Hair follicular keratinocyte (primary cell): ENCODE data around the gene RNF10. TPM values are rescaled to one million over a fixed set of nuclear protein-coding genes. Genes with fewer than 3 reads are reported as not detected.

Experiments used
- total RNA-seq: library from RNA; depleted of rRNA; stranded (reverse); fragments of >200 nt; gene quantifications from 2 replicates; pipeline ENCODE4 v1.2.3, GENCODE V29; 2015

The RNF10 gene
- total RNA-seq, result 79.1 and 79.4 TPM in 2 replicates

DNA sequence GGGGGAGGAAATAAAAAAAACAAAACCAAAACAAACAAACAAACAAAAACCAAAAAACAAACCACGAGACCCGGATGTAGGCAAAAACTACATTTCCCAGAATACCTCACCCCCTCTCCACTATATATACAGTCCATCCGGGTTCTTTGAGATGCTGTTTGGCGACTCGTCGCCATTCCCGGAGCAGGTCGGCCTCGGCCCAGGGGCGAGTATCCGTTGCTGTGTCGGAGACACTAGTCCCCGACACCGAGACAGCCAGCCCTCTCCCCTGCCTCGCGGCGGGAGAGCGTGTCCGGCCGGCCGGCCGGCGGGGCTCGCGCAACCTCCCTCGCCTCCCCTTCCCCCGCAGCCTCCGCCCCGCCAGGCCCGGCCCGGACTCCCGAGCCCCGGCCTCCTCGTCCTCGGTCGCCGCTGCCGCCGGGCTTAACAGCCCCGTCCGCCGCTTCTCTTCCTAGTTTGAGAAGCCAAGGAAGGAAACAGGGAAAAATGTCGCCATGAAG, at the start of gene RNF10:
TSS of gene RNF10 (plus strand) at position 154 of the 500 bp plus-strand sequence. CDS start 456 bp downstream, outside the sequence.

DNA sequence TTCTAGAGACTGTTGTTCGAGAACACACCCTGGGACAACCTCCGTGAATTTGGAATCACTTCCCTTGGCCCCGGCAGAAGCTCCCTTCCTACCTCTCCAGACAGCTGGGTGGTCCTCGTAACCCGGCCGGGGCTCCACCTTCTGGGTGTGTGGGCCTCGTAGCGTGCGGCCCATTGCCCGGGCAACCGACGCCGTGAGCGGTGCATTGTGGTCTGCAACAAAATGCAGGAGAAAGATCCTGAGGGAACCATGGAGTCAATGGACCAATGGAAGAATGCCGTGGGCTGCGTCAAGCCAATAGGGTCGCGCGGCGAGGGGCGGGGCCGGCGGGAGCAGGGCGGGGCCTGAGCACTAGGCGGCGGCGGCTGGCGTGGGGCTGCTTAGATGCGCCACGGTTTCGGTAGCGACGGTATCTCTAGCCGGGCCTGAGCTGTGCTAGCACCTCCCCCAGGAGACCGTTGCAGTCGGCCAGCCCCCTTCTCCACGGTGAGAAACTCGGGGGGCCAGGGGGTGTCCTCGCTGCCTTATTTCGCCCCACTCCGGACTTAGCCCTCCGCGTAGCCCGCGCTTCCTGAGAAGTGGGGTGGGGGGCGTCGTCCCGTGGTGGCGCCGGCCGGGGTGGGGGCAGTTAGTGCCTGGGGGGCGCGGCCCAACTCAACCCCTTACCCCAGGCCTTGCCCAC, 38.3 kb upstream of the RNF10 start, which contains the start of gene DYNLL1:
TSS of gene DYNLL1 (plus strand) at position 383 of the 682 bp plus-strand sequence. CDS start 309 bp downstream, outside the sequence.

DNA sequence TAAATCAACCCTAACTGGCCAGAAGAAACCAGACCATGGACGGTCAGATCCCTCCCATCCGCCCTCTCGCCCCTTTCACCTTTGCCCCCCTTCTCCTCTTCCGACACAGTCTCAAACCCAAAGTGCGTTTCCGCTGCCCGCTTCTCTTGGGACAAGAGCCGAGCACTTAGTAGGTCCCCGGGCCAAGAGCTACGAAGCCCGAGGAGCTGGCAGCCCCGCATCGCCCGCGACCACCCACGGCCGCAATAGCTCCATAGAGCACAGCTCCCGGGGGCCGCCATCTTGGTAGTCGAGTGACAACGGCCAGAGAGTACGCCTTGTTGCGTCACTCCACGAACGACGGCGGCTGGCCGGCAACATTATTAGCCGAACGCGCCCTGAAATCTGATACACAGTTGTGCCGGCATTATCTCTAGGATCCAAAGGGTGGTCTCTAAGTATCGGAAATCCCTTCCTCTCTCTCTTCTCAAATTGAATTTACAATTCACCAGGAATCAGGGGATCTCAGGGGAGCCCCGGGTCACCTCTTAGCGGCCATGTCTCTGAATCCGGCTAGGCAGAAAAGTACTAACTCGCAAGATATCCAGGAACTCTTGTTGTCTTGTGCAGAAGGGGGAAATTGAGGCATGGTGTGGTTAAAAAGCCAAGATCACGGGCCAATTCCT, 5.2 kb upstream of the RNF10 start, which contains the start of gene COQ5:
TSS of gene COQ5 (minus strand) at position 298 of the 665 bp plus-strand sequence. CDS start at position 281, 17 bp downstream.

DNA sequence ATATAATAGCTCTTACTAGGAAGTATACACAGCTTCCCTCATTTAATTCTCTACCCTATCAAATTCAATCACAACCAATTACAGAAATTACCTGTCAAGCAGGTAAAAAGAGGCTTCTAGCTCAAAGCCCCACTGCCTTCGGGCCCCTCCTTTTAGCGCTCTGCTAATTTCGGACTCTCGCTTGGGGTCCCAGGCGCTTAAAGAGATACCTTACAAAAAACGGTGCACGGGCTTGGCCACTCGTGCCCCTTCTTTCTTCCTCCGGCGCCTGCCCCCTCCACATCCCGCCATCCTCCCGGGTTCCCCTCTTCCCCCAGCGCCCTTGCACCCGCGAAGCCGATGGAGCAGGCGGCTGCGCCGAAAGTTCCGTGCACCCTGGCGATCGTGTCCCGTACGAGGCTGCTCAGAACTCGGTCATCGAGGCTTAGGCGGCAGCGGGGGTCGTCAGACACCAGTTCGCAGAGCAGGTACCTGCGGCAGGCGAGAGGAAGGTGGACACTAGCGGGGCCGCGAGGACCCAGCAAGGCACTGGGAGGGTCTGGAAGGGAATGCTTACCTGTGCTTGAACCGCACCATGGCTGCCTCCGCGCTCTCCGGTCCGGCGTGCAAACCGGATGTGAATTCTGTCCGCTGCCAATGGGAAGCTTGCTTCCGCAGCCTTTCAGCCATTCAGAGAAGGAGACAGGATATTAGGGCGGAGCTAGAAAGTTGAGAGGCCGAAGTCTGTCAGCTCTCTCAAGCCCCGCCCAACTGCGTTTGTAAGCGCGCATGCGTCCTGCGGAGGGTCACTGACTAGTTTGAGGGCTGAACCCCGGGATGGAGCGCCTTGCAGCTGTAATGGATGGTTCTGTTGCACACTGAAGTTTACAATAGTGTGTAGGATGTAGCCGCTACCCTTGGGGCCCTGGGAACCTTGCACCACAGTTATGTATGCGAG, 46.9 kb downstream of the RNF10 start, which contains the start of gene POP5:
TSS of gene POP5 (minus strand) at position 616 of the 937 bp plus-strand sequence. CDS start at position 576, 40 bp downstream.

Other genes starting within 250 kb of the RNF10 start
- under 0.01 TPM in 2 replicates for gene RNU4-2, start 242.5 kb upstream of the RNF10 start, total RNA-seq
- under 0.01 TPM in 2 replicates for gene RNU4-1, start 241.1 kb upstream of the RNF10 start, total RNA-seq
- gene SIRT4, start 232.0 kb upstream of the RNF10 start, total RNA-seq, result 0.49 and 0.62 TPM in 2 replicates
- gene PLA2G1B, start 206.6 kb upstream of the RNF10 start, total RNA-seq, result not detected in 2 replicates
- not detected in 2 replicates for gene MSI1, start 165.2 kb upstream of the RNF10 start, total RNA-seq
- 742 and 768 TPM in 2 replicates for gene COX6A1, start 96.2 kb upstream of the RNF10 start, total RNA-seq
- gene TRIAP1, start 88.0 kb upstream of the RNF10 start, total RNA-seq, result 28.4 and 45.9 TPM in 2 replicates
- 13.2 and 15.9 TPM in 2 replicates for gene GATC, start 87.9 kb upstream of the RNF10 start, total RNA-seq
- gene SRSF9, start 64.6 kb upstream of the RNF10 start, total RNA-seq, result 98.9 and 124 TPM in 2 replicates
- 274 and 414 TPM in 2 replicates for gene DYNLL1, start 38.2 kb upstream of the RNF10 start, total RNA-seq
- 28.4 and 31.8 TPM in 2 replicates for gene COQ5, start 5.2 kb upstream of the RNF10 start, total RNA-seq
- gene POP5, start 47.0 kb downstream of the RNF10 start, total RNA-seq, result 44.7 and 68.0 TPM in 2 replicates
- gene CABP1, start 106.3 kb downstream of the RNF10 start, total RNA-seq, result 0.30 TPM in 1 of 2 replicates, not detected in the other
- gene MLEC, start 152.8 kb downstream of the RNF10 start, total RNA-seq, result 66.6 and 67.6 TPM in 2 replicates
- 15.9 and 24.4 TPM in 2 replicates for gene UNC119B, start 176.1 kb downstream of the RNF10 start, total RNA-seq
- gene ACADS, start 191.5 kb downstream of the RNF10 start, total RNA-seq, result 8.5 and 19.1 TPM in 2 replicates